Chondrocyte (in vitro differentiated cells): ENCODE data around the gene PLAGL2. TPM values are rescaled to one million over a fixed set of nuclear protein-coding genes. Genes with fewer than 3 reads are reported as not detected.
"Not testable (repeated sequence)": the region's sequence is repeated elsewhere in the genome, so short reads cannot be mapped to it uniquely, and the experiment has no call there.

Experiments used
- DNase-seq: peaks from one replicate; pipeline ENCODE4 v3.0.0; 2021; ENCODE audit warnings: mixed read lengths, low spot score
- H3K27ac Mint-ChIP-seq: one replicate; pipeline ENCODE4 v1.8.0; 2021; ENCODE audit warnings: mild to moderate bottlenecking, moderate library complexity, mixed read lengths; ENCODE audit not compliant: unreplicated experiment
- H3K27me3 Mint-ChIP-seq: 2 replicates; pipeline ENCODE4 v1.8.0; 2021; ENCODE audit warnings: low read depth, mixed read lengths
- H3K36me3 Mint-ChIP-seq: 2 replicates; pipeline ENCODE4 v1.8.0; 2021; ENCODE audit warnings: low read depth, mixed read lengths
- H3K4me1 Mint-ChIP-seq: 2 replicates; pipeline ENCODE4 v1.8.0; 2021; ENCODE audit warnings: low read depth, mild to moderate bottlenecking, mixed read lengths
- H3K4me3 Mint-ChIP-seq: one replicate; pipeline ENCODE4 v1.8.0; 2021; ENCODE audit warnings: mild to moderate bottlenecking, moderate library complexity, mixed read lengths; ENCODE audit not compliant: unreplicated experiment
- H3K9me3 Mint-ChIP-seq: 2 replicates; pipeline ENCODE4 v1.8.0; 2021; ENCODE audit warnings: low read depth, mixed read lengths
- CTCF ChIP-seq: fragments of 200-600 bp; sonication (generic); IDR thresholded peaks from 2 replicates; pipeline ENCODE4 v1.5.0; 2021; ENCODE audit warnings: antibody characterized with exemption, mild to moderate bottlenecking, moderate library complexity
- total RNA-seq: library from RNA; stranded (reverse); gene quantifications from 3 replicates; pipeline ENCODE4 v1.2.1, GENCODE V29; 2021

Gene PLAGL2
- total RNA-seq, 1 donor from 2014 or later, result 16.4 TPM

GRCh38 chr20:32201296-32201976, 6.1 kb downstream of the PLAGL2 start:
- H3K36me3 Mint-ChIP-seq, result peaks cover 25% of the 10 kb centered on the region
- H3K27ac Mint-ChIP-seq, result peak overlapping the region; percentile 73
- no peaks in the 10 kb centered on the region for H3K9me3 Mint-ChIP-seq
- H3K4me1 Mint-ChIP-seq, result peaks cover 40% of the 10 kb centered on the region
- TF ChIP-seq CTCF, result no peak
- H3K4me3 Mint-ChIP-seq, result no peak overlapping the region
- DNase-seq, result no peak
- no peaks in the 10 kb centered on the region for H3K27me3 Mint-ChIP-seq

GRCh38 chr20:32199006-32199405, 8.5 kb downstream of the PLAGL2 start:
- no peak for TF ChIP-seq CTCF
- DNase-seq, result no peak
- H3K9me3 Mint-ChIP-seq, result no peaks in the 10 kb centered on the region
- peaks cover 15% of the 10 kb centered on the region for H3K4me1 Mint-ChIP-seq
- H3K27ac Mint-ChIP-seq, result no peak overlapping the region
- no peaks in the 10 kb centered on the region for H3K27me3 Mint-ChIP-seq
- no peak overlapping the region for H3K4me3 Mint-ChIP-seq
- H3K36me3 Mint-ChIP-seq, result peaks cover 38% of the 10 kb centered on the region

DNA sequence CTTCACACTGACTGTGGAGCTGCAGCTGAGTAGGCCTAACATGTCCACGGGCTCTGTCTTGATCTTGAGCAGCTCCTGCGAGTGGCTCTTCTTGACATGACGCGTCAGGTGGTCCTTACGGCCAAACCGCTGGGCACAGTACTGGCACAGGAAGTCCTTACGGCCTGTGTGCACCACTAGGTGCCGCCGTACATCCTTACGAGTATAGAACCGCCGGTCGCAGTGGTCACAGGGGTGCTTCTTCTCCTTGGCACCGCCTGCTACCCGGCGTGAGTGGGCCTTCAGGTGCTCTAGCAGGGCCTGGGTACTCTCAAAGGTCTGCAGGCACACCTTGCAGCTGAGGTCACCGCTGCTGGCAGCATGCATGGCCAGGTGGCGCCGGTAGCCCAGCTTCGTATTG, 10.4 kb downstream of the PLAGL2 start:
- peak; percentile 33 for TF ChIP-seq CTCF
- not testable (repeated sequence) for H3K27me3 Mint-ChIP-seq, H3K27ac Mint-ChIP-seq, H3K4me1 Mint-ChIP-seq, H3K4me3 Mint-ChIP-seq, DNase-seq, H3K9me3 Mint-ChIP-seq
- H3K36me3 Mint-ChIP-seq, result peaks cover 42% of the 10 kb centered on the region

DNA sequence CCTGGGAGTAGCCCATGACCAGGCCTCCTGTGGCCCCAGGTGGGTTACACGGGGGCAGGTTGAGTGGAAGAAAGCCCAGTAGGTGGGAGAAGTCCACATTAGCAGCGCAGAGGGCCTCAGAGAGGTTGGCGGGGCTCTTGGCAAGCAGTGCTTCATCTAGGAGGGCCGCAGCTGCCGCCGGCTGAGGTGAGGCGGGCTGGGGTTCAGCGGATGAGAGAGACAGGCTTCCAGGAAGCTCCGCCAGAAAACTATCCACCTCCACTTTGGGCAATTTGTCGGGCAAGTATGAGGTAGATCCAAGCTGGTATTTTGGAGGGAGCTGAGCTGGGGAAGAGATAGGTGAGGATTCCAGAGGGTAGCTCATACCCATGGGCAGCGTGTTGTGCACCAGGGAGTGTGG, 10.9 kb downstream of the PLAGL2 start:
- not testable (repeated sequence) for H3K27ac Mint-ChIP-seq, H3K27me3 Mint-ChIP-seq, H3K4me1 Mint-ChIP-seq, H3K9me3 Mint-ChIP-seq, DNase-seq, H3K4me3 Mint-ChIP-seq
- peaks cover 41% of the 10 kb centered on the region for H3K36me3 Mint-ChIP-seq

DNA sequence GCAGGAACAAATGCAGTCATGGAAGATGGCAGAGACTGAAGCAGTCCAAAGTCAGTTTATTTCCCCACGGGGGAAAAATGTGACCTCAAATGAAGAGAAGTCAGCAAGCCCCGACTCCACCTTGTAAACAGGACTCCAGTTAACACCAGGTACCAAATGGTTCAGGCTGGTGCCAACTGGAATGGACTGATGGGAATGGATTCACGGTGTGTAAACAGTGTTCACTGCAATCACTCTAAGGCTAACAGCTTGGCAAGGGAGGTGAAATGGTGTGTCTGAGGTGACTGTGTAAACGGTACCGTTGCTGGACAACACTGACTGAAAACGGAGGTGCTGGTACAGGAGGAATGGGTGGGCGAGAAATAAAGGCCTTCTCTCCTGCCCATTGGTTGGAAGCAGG, 12.0 kb downstream of the PLAGL2 start:
- Mint-ChIP-seq H3K27ac (no peak overlapping the region), H3K27me3 (no peaks in the 10 kb centered on the region), H3K4me3 (no peak overlapping the region), H3K9me3 (no peaks in the 10 kb centered on the region), H3K4me1 (peaks cover 10% of the 10 kb centered on the region), H3K36me3 (peaks cover 39% of the 10 kb centered on the region)
- no peak for DNase-seq
- no peak for TF ChIP-seq CTCF

DNA sequence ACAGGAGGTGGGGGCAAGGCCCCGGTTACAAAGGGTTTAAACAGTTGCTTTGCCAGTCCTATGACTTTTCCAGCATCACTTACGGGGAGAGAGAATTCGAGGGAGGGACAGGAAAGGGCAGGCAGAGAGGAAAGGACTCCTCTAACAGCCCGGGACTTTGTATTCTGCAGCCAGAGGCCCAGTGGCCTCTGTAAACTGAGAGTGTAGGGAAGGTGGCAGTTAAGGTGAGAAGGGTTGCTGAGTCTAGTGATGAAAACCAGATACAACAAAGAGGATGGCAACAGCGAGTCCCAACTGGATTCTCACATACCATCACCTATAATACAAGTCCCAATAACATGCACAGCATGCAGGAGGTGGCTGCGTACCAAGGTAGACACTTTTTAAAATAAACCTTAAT, 13.5 kb downstream of the PLAGL2 start:
- no peaks in the 10 kb centered on the region for H3K9me3 Mint-ChIP-seq
- TF ChIP-seq CTCF, result no peak
- peaks cover 34% of the 10 kb centered on the region for H3K36me3 Mint-ChIP-seq
- peaks cover 20% of the 10 kb centered on the region for H3K4me1 Mint-ChIP-seq
- no peaks in the 10 kb centered on the region for H3K27me3 Mint-ChIP-seq
- H3K27ac Mint-ChIP-seq, result no peak overlapping the region
- DNase-seq, result no peak
- no peak overlapping the region for H3K4me3 Mint-ChIP-seq

DNA sequence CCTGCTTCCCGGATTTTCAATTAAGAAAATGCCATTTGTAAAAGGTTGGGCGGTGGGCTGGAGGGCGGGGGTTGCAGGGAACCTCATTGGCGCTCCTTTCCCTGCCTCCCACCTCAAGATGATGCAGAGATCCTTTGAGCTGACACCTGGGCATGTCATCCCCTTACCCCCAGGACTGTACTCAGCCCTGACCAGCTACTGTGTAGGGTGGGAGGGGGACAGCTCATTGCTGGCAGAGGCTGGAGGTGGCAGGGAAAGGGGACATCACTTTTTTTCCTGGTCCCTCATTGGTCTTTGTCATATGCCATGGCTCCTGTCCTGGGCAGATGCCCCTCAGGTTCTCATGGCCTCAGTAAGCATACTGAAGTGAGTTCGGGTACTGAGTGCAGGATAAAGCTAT, 14.2 kb downstream of the PLAGL2 start:
- not testable (repeated sequence) for H3K9me3 Mint-ChIP-seq, H3K27ac Mint-ChIP-seq, DNase-seq, H3K27me3 Mint-ChIP-seq, H3K4me3 Mint-ChIP-seq
- Mint-ChIP-seq H3K36me3 (peaks cover 30% of the 10 kb centered on the region), H3K4me1 (peaks cover 27% of the 10 kb centered on the region)
